HepG2 (cell line): ENCODE results near the gene HIRA. TPM values are rescaled to one million over a fixed set of nuclear protein-coding genes. Genes with fewer than 3 reads are reported as not detected.

ENCODE experiments used
- ARNT2 ChIP-seq: sonication (generic); formaldehyde crosslinking; IDR thresholded peaks from 2 replicates; pipeline ENCODE4 v1.8.0; 2022; ENCODE audit warnings: mild to moderate bottlenecking, low read depth, missing genetic modification reagents, moderate library complexity
- CREB1 ChIP-seq, 2 experiments: fragments of 450-650 bp in 1 of 2; IDR thresholded peaks; 2 replicates each; pipeline ENCODE4 v1.6.1; 2016 to 2017; ENCODE audit warnings: control low read depth in 1 of 2, mild to moderate bottlenecking in 1 of 2, missing compliant biosample characterization in 1 of 2, missing genetic modification characterization in 1 of 2
- JUN ChIP-seq: sonication (generic); formaldehyde crosslinking; IDR thresholded peaks from 2 replicates; pipeline ENCODE4 v1.4.0; 2020; ENCODE audit warnings: mild to moderate bottlenecking, missing genetic modification reagents
- NR2F2 ChIP-seq: IDR thresholded peaks from 2 replicates; pipeline ENCODE4 v1.6.1; 2012; ENCODE audit warnings: low read depth, inconsistent platforms, borderline replicate concordance
- NR3C1 ChIP-seq: sonication (generic); formaldehyde crosslinking; IDR thresholded peaks from 2 replicates; pipeline ENCODE4 v1.4.0; 2020; ENCODE audit warnings: missing genetic modification reagents
- PITX1 ChIP-seq: sonication (generic); formaldehyde crosslinking; IDR thresholded peaks from 2 replicates; pipeline ENCODE4 v1.5.1; 2020; ENCODE audit warnings: mild to moderate bottlenecking, missing genetic modification reagents
- PLRG1 ChIP-seq: fragments of 450-650 bp; conservative IDR thresholded peaks from 2 replicates; pipeline ENCODE4 v1.6.1; 2016
- SATB2 ChIP-seq: sonication (generic); formaldehyde crosslinking; IDR thresholded peaks from 2 replicates; pipeline ENCODE4 v1.5.0; 2020; ENCODE audit warnings: missing genetic modification reagents
- SOX6 ChIP-seq, 2 experiments: fragments of 450-650 bp in 1 of 2; sonication (generic) in 1 of 2; formaldehyde crosslinking in 1 of 2; IDR thresholded peaks; 2 replicates each; pipeline versions ENCODE4 v1.4.0 to v1.6.1; 2017 to 2020; ENCODE audit warnings: antibody characterized with exemption in 1 of 2, mild to moderate bottlenecking in 1 of 2, missing genetic modification reagents in 1 of 2
- SRSF1 ChIP-seq: fragments of 200-400 bp; formaldehyde crosslinking; optimal IDR thresholded peaks from 2 replicates; pipeline ENCODE3; 2017; ENCODE audit warnings: mild to moderate bottlenecking, low read depth, low read length, moderate library complexity
- ZBTB21 ChIP-seq: sonication (generic); formaldehyde crosslinking; IDR thresholded peaks from 2 replicates; pipeline ENCODE4 v1.4.0; 2020; ENCODE audit warnings: missing genetic modification reagents
- ZFP36L1 ChIP-seq: sonication (generic); formaldehyde crosslinking; IDR thresholded peaks from 2 replicates; pipeline ENCODE4 v1.8.0; 2022; ENCODE audit warnings: mild to moderate bottlenecking, missing genetic modification reagents, moderate library complexity
- ZNF230 ChIP-seq: sonication (generic); formaldehyde crosslinking; IDR thresholded peaks from 2 replicates; pipeline ENCODE4 v1.4.0; 2020; ENCODE audit warnings: mild to moderate bottlenecking, missing genetic modification reagents
- ZNF253 ChIP-seq: sonication (generic); formaldehyde crosslinking; IDR thresholded peaks from 2 replicates; pipeline ENCODE4 v1.8.0; 2022; ENCODE audit warnings: mild to moderate bottlenecking, missing genetic modification reagents, borderline replicate concordance
- ZNF329 ChIP-seq: sonication (generic); formaldehyde crosslinking; IDR thresholded peaks from 2 replicates; pipeline ENCODE4 v1.9.0; 2021; ENCODE audit warnings: low read depth, mild to moderate bottlenecking, missing genetic modification reagents
- ZNF558 ChIP-seq: sonication (generic); formaldehyde crosslinking; IDR thresholded peaks from 2 replicates; pipeline ENCODE4 v1.9.0; 2022; ENCODE audit warnings: mild to moderate bottlenecking, missing genetic modification reagents, borderline replicate concordance
- ZNF850 ChIP-seq: sonication (generic); formaldehyde crosslinking; conservative IDR thresholded peaks from 2 replicates; pipeline ENCODE4 v1.9.0; 2021; ENCODE audit warnings: mild to moderate bottlenecking, missing genetic modification reagents
- polyA plus RNA-seq, 8 experiments: library from polyadenylated mRNA; depleted of rRNA in 3 of 8; stranded (reverse) in 7 of 8; unstranded in 1 of 8; fragments of >200 nt; fragmentation: Illumina TruSeq in 4 of 8; extraction: Trizol in 4 of 8; gene quantifications; 2 replicates each; pipeline versions ENCODE4 v1.2.1 to v1.2.3, GENCODE V29; 2011 to 2016; ENCODE audit warnings: low read depth in 4 of 8, missing spikeins in 1 of 8, mixed read lengths in 1 of 8; ENCODE audit not compliant: insufficient read depth in 1 of 8
- total RNA-seq, 5 experiments: library from RNA; depleted of rRNA; stranded (reverse); fragments of >200 nt; fragmentation: Illumina TruSeq; extraction: Trizol; gene quantifications; 2 replicates each; pipeline ENCODE4 v1.2.3, GENCODE V29; 2016; ENCODE audit warnings: low read depth in 1 of 5
- TF ChIP-seq, protein P1 (sequence below): IDR thresholded peaks from 2 replicates; pipeline ENCODE4 v1.6.1; 2016; ENCODE audit warnings: control low read depth
- TF ChIP-seq, protein P2 (sequence below): sonication (generic); formaldehyde crosslinking; IDR thresholded peaks from 2 replicates; pipeline ENCODE4 v1.4.0; 2020; ENCODE audit warnings: missing genetic modification reagents
- TF ChIP-seq, protein P3 (sequence below): IDR thresholded peaks from 2 replicates; pipeline ENCODE4 v1.6.1; 2016; ENCODE audit warnings: low read depth, control low read depth
- TF ChIP-seq, protein P4 (sequence below): sonication (generic); formaldehyde crosslinking; IDR thresholded peaks from 2 replicates; pipeline ENCODE4 v1.4.0; 2020; ENCODE audit warnings: missing genetic modification reagents
- TF ChIP-seq, protein P5 (sequence below): sonication (generic); formaldehyde crosslinking; IDR thresholded peaks from 2 replicates; pipeline ENCODE4 v1.8.0; 2022; ENCODE audit warnings: mild to moderate bottlenecking, missing genetic modification reagents
- TF ChIP-seq, protein P6 (sequence below): sonication (generic); formaldehyde crosslinking; IDR thresholded peaks from 2 replicates; pipeline ENCODE4 v1.4.0; 2020; ENCODE audit warnings: missing genetic modification reagents

HIRA gene
- total and polyA plus RNA-seq, 2 of the 13 experiments (the other 11 are each of a cell fraction or from before 2014, with no cell fraction given): 21.5 to 29.2 TPM

DNA sequence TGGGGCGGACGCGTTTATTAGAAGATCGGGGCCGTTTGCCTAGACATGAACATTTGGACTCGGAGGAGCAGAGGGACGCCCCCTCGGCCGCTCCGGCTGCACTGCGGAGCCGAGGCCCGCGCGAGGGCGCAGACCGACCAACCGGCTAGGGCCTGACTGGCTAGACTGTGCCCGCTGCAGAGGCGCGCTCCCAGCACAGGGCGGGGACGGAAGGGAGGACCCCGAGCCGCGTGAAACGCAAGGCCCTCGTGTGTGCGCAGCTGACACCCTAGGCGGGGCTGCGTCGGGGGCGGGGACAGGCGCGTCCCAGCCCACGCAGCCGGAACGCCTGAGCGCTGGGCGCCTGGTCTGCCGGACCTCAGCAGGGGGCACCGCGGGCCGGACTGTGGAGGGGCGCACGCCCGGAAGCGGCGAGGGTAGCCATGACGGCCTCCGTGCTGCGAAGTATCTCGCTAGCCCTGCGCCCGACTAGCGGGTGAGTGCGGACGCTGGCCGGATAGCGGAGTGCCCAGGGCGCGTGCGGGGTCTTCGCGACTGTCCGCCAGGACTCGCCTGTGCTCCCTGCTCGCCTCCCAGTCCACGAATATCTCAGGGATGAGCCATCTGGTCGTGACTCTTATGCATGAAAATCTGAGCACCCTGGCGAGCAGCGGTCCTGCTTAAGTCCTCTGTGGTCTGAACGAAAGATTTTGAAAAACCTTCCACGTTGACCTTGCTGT lies 759 bp upstream of the HIRA start, which contains the start of gene MRPL40 (continued):
- TF ChIP-seq ZNF230 (CRISPR knock-in tag) (peak; percentile 84), NR3C1 (CRISPR knock-in tag) (no peak), ZNF329 (CRISPR knock-in tag) (peak; percentile 89), CREB1 (IDR thresholded peaks at IDR 0.05) (peak; percentile 85), CREB1 (CRISPR knock-in tag; IDR thresholded peaks at IDR 0.05) (peak; percentile 33; the same call in 1 of the 2 replicates), SRSF1 (peak; percentile 54), NR2F2 (peak; percentile 27; the same call in 1 of the 2 replicates), PITX1 (CRISPR knock-in tag) (peak; percentile 80; the same call in 1 of the 2 replicates), PLRG1 (no peak), ZNF850 (CRISPR knock-in tag) (no peak), SATB2 (CRISPR knock-in tag) (no peak), ZBTB21 (CRISPR knock-in tag) (peak; percentile 51; the same call in 1 of the 2 replicates), ZFP36L1 (CRISPR knock-in tag) (peak; percentile 31; the same call in 1 of the 2 replicates), SOX6 (IDR thresholded peaks at IDR 0.05) (no peak), SOX6 (CRISPR knock-in tag; IDR thresholded peaks at IDR 0.05) (peak; percentile 88), ZNF558 (CRISPR knock-in tag) (no peak), JUN (peak; percentile 9; the same call in 1 of the 2 replicates), ZNF253 (CRISPR knock-in tag) (peak; percentile 59; the same call in 1 of the 2 replicates), ARNT2 (CRISPR knock-in tag) (peak; percentile 94; the same call in 1 of the 2 replicates)
- TF ChIP-seq, protein P1, sequence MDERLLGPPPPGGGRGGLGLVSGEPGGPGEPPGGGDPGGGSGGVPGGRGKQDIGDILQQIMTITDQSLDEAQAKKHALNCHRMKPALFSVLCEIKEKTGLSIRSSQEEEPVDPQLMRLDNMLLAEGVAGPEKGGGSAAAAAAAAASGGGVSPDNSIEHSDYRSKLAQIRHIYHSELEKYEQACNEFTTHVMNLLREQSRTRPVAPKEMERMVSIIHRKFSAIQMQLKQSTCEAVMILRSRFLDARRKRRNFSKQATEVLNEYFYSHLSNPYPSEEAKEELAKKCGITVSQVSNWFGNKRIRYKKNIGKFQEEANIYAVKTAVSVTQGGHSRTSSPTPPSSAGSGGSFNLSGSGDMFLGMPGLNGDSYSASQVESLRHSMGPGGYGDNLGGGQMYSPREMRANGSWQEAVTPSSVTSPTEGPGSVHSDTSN: no peak
- TF ChIP-seq, protein P2, sequence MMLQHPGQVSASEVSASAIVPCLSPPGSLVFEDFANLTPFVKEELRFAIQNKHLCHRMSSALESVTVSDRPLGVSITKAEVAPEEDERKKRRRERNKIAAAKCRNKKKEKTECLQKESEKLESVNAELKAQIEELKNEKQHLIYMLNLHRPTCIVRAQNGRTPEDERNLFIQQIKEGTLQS (CRISPR knock-in tag): peak; percentile 90
- TF ChIP-seq, protein P3, sequence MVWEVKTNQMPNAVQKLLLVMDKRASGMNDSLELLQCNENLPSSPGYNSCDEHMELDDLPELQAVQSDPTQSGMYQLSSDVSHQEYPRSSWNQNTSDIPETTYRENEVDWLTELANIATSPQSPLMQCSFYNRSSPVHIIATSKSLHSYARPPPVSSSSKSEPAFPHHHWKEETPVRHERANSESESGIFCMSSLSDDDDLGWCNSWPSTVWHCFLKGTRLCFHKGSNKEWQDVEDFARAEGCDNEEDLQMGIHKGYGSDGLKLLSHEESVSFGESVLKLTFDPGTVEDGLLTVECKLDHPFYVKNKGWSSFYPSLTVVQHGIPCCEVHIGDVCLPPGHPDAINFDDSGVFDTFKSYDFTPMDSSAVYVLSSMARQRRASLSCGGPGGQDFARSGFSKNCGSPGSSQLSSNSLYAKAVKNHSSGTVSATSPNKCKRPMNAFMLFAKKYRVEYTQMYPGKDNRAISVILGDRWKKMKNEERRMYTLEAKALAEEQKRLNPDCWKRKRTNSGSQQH (CRISPR knock-in tag): peak; percentile 99
- TF ChIP-seq, protein P4, sequence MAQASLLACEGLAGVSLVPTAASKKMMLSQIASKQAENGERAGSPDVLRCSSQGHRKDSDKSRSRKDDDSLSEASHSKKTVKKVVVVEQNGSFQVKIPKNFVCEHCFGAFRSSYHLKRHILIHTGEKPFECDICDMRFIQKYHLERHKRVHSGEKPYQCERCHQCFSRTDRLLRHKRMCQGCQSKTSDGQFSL (CRISPR knock-in tag): peak; percentile 88
- TF ChIP-seq, protein P5, sequence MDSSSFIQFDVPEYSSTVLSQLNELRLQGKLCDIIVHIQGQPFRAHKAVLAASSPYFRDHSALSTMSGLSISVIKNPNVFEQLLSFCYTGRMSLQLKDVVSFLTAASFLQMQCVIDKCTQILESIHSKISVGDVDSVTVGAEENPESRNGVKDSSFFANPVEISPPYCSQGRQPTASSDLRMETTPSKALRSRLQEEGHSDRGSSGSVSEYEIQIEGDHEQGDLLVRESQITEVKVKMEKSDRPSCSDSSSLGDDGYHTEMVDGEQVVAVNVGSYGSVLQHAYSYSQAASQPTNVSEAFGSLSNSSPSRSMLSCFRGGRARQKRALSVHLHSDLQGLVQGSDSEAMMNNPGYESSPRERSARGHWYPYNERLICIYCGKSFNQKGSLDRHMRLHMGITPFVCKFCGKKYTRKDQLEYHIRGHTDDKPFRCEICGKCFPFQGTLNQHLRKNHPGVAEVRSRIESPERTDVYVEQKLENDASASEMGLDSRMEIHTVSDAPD (CRISPR knock-in tag): peak; percentile 92
- TF ChIP-seq, protein P6, sequence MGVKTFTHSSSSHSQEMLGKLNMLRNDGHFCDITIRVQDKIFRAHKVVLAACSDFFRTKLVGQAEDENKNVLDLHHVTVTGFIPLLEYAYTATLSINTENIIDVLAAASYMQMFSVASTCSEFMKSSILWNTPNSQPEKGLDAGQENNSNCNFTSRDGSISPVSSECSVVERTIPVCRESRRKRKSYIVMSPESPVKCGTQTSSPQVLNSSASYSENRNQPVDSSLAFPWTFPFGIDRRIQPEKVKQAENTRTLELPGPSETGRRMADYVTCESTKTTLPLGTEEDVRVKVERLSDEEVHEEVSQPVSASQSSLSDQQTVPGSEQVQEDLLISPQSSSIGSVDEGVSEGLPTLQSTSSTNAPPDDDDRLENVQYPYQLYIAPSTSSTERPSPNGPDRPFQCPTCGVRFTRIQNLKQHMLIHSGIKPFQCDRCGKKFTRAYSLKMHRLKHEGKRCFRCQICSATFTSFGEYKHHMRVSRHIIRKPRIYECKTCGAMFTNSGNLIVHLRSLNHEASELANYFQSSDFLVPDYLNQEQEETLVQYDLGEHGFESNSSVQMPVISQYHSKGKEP (CRISPR knock-in tag): peak; percentile 89; the same call in 1 of the 2 replicates
